Type B pancreatic cell (in vitro differentiated cells): ENCODE results near the gene ADGRL2. TPM values are rescaled to one million over a fixed set of nuclear protein-coding genes. Genes with fewer than 3 reads are reported as not detected.

ENCODE experiments used
- DNase-seq: peaks from one replicate; pipeline ENCODE4 v3.0.0; 2021; ENCODE audit warnings: mixed read lengths; ENCODE audit not compliant: unreplicated experiment; ENCODE audit errors: extremely low spot score
- H3K27ac Mint-ChIP-seq: 2 replicates; pipeline ENCODE4 v1.8.0; 2021; ENCODE audit warnings: mild to moderate bottlenecking, mixed read lengths
- H3K27me3 Mint-ChIP-seq: 2 replicates; pipeline ENCODE4 v1.8.0; 2021; ENCODE audit warnings: mixed read lengths
- H3K36me3 Mint-ChIP-seq: 2 replicates; pipeline ENCODE4 v1.8.0; 2021; ENCODE audit warnings: mixed read lengths
- H3K4me1 Mint-ChIP-seq: one replicate; pipeline ENCODE4 v1.8.0; 2021; ENCODE audit warnings: mixed read lengths; ENCODE audit not compliant: unreplicated experiment
- H3K4me3 Mint-ChIP-seq: 2 replicates; pipeline ENCODE4 v1.8.0; 2021; ENCODE audit warnings: mild to moderate bottlenecking, mixed read lengths
- H3K9me3 Mint-ChIP-seq: 2 replicates; pipeline ENCODE4 v1.8.0; 2021; ENCODE audit warnings: mixed read lengths
- total RNA-seq: library from RNA; stranded (reverse); gene quantifications from 2 replicates; pipeline ENCODE4 v1.2.1, GENCODE V29; 2021; ENCODE audit warnings: low replicate concordance
- TF ChIP-seq, protein P1 (sequence below): fragments of 200-600 bp; sonication (generic); conservative IDR thresholded peaks from 2 replicates; pipeline ENCODE4 v1.5.0; 2021; ENCODE audit warnings: antibody characterized with exemption, mild to moderate bottlenecking

ADGRL2 gene
- total RNA-seq, 1 donor from 2014 or later: 103 TPM

DNA sequence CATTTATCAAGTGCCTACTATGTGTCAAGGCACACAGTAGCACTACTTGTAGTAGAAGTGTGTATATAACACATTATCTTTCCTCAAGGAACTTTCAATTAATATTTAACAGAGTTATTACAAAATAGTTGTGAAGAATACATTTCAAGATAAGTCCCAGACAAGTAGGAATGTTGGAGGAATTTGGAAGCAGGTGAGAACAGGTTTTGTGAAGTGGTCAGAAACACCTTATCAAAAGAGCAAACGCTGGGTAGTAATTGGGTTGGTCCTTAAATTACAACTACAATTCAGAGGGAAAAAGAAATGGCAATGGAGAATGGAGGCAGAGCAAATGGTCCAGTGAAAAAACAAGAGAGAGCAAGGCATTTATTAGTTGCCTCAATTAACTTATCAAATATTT is 218.8 kb downstream of the ADGRL2 start:
- H3K4me3 Mint-ChIP-seq: no peak overlapping the region
- TF ChIP-seq, protein P1, sequence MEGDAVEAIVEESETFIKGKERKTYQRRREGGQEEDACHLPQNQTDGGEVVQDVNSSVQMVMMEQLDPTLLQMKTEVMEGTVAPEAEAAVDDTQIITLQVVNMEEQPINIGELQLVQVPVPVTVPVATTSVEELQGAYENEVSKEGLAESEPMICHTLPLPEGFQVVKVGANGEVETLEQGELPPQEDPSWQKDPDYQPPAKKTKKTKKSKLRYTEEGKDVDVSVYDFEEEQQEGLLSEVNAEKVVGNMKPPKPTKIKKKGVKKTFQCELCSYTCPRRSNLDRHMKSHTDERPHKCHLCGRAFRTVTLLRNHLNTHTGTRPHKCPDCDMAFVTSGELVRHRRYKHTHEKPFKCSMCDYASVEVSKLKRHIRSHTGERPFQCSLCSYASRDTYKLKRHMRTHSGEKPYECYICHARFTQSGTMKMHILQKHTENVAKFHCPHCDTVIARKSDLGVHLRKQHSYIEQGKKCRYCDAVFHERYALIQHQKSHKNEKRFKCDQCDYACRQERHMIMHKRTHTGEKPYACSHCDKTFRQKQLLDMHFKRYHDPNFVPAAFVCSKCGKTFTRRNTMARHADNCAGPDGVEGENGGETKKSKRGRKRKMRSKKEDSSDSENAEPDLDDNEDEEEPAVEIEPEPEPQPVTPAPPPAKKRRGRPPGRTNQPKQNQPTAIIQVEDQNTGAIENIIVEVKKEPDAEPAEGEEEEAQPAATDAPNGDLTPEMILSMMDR: no peak
- DNase-seq: no peak
- no peaks in the 10 kb centered on the region for H3K27me3 Mint-ChIP-seq
- peaks cover 10% of the 10 kb centered on the region for H3K9me3 Mint-ChIP-seq
- H3K27ac Mint-ChIP-seq: no peak overlapping the region
- no peaks in the 10 kb centered on the region for H3K4me1 Mint-ChIP-seq
- H3K36me3 Mint-ChIP-seq: no peaks in the 10 kb centered on the region

DNA sequence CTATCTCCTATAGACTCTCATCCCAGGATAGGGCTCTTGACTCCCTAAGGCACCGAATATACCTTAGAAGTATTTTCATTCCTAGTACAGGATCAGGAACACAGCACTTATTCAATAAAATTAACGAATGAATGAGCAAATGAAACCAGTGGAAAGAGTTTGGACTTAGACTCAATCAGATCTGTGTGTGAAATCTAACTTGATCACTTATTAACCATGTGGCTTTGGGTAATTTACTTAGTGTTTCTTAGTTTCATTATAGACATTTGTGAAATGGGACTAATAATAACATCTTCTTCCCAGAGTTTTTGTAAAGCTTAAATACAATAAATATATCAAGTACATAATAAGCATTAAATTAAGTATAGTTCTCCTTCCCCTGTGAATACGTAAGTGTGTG is 230.1 kb downstream of the ADGRL2 start:
- peaks cover 4% of the 10 kb centered on the region for H3K27me3 Mint-ChIP-seq

DNA sequence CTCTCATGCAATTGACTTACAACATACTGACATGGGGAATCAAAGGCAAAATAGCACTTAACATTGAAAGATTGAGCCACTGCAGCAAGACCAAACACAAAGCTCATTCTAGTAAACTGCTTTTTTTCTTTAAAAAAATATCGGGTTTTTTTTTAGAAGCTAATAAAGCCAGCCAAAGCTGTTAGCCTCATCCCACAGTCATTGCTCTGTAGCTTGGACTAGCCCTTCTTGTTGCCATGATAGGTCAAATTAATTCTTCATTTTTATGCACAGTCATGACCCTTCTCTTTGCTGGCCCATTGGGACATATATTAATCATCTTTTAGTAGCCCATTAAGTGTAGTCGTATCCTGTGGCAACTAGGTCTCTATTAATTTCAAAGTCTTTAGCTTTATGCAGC is 231.3 kb downstream of the ADGRL2 start:
- no peaks in the 10 kb centered on the region for H3K4me1 Mint-ChIP-seq
- TF ChIP-seq, protein P1: no peak
- no peaks in the 10 kb centered on the region for H3K36me3 Mint-ChIP-seq
- H3K9me3 Mint-ChIP-seq: no peaks in the 10 kb centered on the region
- H3K27ac Mint-ChIP-seq: no peak overlapping the region
- DNase-seq: no peak
- peaks cover 4% of the 10 kb centered on the region for H3K27me3 Mint-ChIP-seq
- no peak overlapping the region for H3K4me3 Mint-ChIP-seq

More for the DNA sequence above, 230.1 kb downstream of the ADGRL2 start:
- Mint-ChIP-seq H3K4me1 (no peaks in the 10 kb centered on the region), H3K9me3 (no peaks in the 10 kb centered on the region), H3K27ac (no peak overlapping the region), H3K36me3 (no peaks in the 10 kb centered on the region), H3K4me3 (no peak overlapping the region)
- TF ChIP-seq, protein P1: no peak
- no peak for DNase-seq

DNA sequence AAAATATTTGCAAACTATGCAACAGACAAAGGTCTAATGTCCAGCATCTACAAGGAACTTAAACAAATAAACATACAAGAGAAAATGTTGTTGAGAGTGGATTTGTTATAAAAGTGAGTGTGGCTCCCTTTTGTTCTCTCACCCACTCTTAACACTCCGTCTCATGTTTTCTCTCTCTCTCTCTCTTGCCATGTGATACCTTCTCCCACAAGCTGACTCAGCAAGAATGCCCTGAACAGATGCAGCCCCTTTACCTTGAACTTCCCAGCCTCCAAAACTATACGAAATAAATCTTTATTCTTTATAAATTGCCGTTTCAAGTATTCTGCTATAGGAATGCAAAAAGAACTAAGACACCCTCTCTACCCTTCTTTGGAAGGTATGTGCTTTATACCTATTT is 234.1 kb downstream of the ADGRL2 start:
- TF ChIP-seq, protein P1: no peak
- H3K9me3 Mint-ChIP-seq: no peaks in the 10 kb centered on the region
- no peak overlapping the region for H3K27ac Mint-ChIP-seq
- no peaks in the 10 kb centered on the region for H3K27me3 Mint-ChIP-seq
- no peak for DNase-seq
- H3K4me3 Mint-ChIP-seq: no peak overlapping the region
- H3K36me3 Mint-ChIP-seq: no peaks in the 10 kb centered on the region
- no peaks in the 10 kb centered on the region for H3K4me1 Mint-ChIP-seq
